Measurements from ENCODE around the gene CARD14. TPM values are rescaled to one million over a fixed set of nuclear protein-coding genes. Genes with fewer than 3 reads are reported as not detected.
A peak's percentile ranks its signal among the peaks of the same experiment; 100 is the strongest.

Gene CARD14
- total RNA-seq, 8 experiments from 2014 or later = 0.50 to 6.1 (median 2.0) TPM

GRCh38 chr17:80158846-80159245, 11.0 kb upstream of the CARD14 start:
- WGBS, 10 experiments = 57 to 100% (median 71%) methylated on average over 1 to 2 of the region's 2 CpGs; no CpG with 5 or more reads in 1 of the 10 experiments
- Histone ChIP-seq H3K4me1 (replicated peaks in 1 of 2) (peaks cover 16 to 28% of the 10 kb centered on the region in 2 donors), H3K27ac (no peak overlapping the region), H3K4me3 (no peak overlapping the region)
- in situ Hi-C loops (cut with MboI; ENCODE audit: low pct_unique_long_range_greater_than_20kb in 2 of 9, low sequenced_read_pairs in 9 of 9, unreplicated experiment in 9 of 9) = no loop called here
- no peak for ATAC-seq (replicated peaks in 6 of 8)

- in situ Hi-C loops (cut with MboI; ENCODE audit: low pct_unique_long_range_greater_than_20kb in 2 of 9, low sequenced_read_pairs in 9 of 9, unreplicated experiment in 9 of 9) = no loop called here
- peak in 7 of 8 experiments; percentile 13 to 59 (median 33) for ATAC-seq (replicated peaks in 6 of 8)
- no peak overlapping the region for H3K4me3 ChIP-seq
- H3K4me1 ChIP-seq (replicated peaks in 1 of 2) = peaks cover 13 to 23% of the 10 kb centered on the region in 2 donors
- 0 to 72% (median 15%) methylated on average over 1 to 3 of the region's 3 CpGs; no CpG with 5 or more reads in 2 of the 10 experiments for WGBS, 10 experiments
- H3K27ac ChIP-seq = peak overlapping the region; percentile 61 to 68
Observed at GRCh38 chr17:80160536-80160935, 9.3 kb upstream of the CARD14 start.

DNA sequence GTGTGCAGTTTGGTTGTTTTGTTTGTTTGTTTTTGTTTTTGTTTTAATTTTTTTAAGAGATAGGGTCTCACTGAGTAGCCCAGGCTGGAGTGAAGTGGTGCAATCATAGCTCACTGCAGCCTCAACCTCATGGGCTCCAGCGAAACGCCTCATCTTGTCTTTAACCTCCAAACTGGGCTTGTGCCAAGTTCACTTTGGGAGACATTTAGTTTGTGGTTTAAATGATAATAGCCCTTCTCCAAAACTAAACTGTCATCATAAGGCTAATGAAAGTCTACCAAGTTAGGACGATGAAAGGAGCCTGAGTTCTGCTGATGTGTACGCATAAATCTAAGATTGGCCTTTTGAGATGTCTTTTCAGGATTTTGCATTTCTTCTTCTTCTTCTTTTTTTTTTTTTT, 6.5 kb upstream of the CARD14 start:
- Histone ChIP-seq H3K4me1 (replicated peaks in 1 of 2) (peaks cover 16 to 23% of the 10 kb centered on the region in 2 donors), H3K4me3 (no peak overlapping the region), H3K27ac (no peak overlapping the region)
- in situ Hi-C loops (cut with MboI; ENCODE audit: low pct_unique_long_range_greater_than_20kb in 2 of 9, low sequenced_read_pairs in 9 of 9, unreplicated experiment in 9 of 9) = no loop called here
- no peak for ATAC-seq (replicated peaks in 6 of 8)
- WGBS, 10 experiments = 70 to 100% (median 90%) methylated on average over 2 to 4 of the region's 4 CpGs; no CpG with 5 or more reads in 1 of the 10 experiments

- 47 to 93% (median 73%) methylated on average over 3 to 11 of the region's 11 CpGs; no CpG with 5 or more reads in 3 of the 10 experiments for WGBS, 10 experiments
- in situ Hi-C loops (cut with MboI; ENCODE audit: low pct_unique_long_range_greater_than_20kb in 2 of 9, low sequenced_read_pairs in 9 of 9, unreplicated experiment in 9 of 9) = no loop called here
- no peak for ATAC-seq (replicated peaks in 6 of 8)
Observed at GRCh38 chr17:80164185-80164584, 5.6 kb upstream of the CARD14 start.

GRCh38 chr17:80166446-80166845, 3.4 kb upstream of the CARD14 start:
- H3K27ac ChIP-seq = no peak overlapping the region
- peaks cover 5% of the 10 kb centered on the region in 2 donors for H3K4me1 ChIP-seq (replicated peaks in 1 of 2)
- in situ Hi-C loops (cut with MboI; ENCODE audit: low pct_unique_long_range_greater_than_20kb in 2 of 9, low sequenced_read_pairs in 9 of 9, unreplicated experiment in 9 of 9) = no loop called here
- 55 to 100% (median 100%) methylated on average over 1 to 4 of the region's 6 CpGs; no CpG with 5 or more reads in 7 of the 10 experiments for WGBS, 10 experiments
- ATAC-seq (replicated peaks in 6 of 8) = no peak
- no peak overlapping the region for H3K4me3 ChIP-seq

More at GRCh38 chr17:80164185-80164584, 5.6 kb upstream of the CARD14 start:
- Histone ChIP-seq H3K27ac (no peak overlapping the region), H3K4me3 (no peak overlapping the region), H3K4me1 (replicated peaks in 1 of 2) (peaks cover 18 to 23% of the 10 kb centered on the region in 2 donors)

- H3K4me3 ChIP-seq = no peak overlapping the region
- 25 to 100% (median 69%) methylated on average over 2 to 5 of the region's 5 CpGs; no CpG with 5 or more reads in 2 of the 10 experiments for whole genome bisulfite sequencing, 10 experiments
- in situ Hi-C loops (cut with MboI; ENCODE audit: low pct_unique_long_range_greater_than_20kb in 2 of 9, low sequenced_read_pairs in 9 of 9, unreplicated experiment in 9 of 9) = no loop called here
Observed at GRCh38 chr17:80168371-80168770, 1.5 kb upstream of the CARD14 start.

DNA sequence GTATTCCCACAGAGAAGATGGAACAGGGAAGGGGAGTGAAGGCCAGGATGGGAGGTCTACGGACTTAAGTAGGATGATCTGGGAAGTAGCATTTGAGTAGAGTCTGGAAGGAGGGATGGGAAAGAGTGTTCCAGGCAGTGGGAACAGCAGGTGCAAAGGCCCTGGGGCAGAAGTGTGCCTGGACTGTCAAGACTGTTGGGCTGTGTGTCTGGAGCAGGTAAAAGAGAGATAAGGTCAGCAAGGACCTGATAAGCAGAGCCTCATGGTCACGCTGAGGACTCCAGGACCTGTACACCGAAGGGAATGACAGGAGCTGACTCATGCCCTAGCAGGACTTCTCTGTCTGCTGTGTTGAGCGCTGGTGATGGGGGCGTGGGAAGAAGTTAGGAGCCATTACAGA, 723 bp upstream of the CARD14 start:
- no peak for ATAC-seq (replicated peaks in 6 of 8)
- Histone ChIP-seq H3K4me1 (replicated peaks in 1 of 2) (peaks cover 0 to 5% of the 10 kb centered on the region in 2 donors), H3K27ac (no peak overlapping the region), H3K4me3 (no peak overlapping the region)
- in situ Hi-C loops (cut with MboI; ENCODE audit: low pct_unique_long_range_greater_than_20kb in 2 of 9, low sequenced_read_pairs in 9 of 9, unreplicated experiment in 9 of 9) = no loop called here
- 60 to 100% (median 86%) methylated on average over 1 to 3 of the region's 5 CpGs; no CpG with 5 or more reads in 2 of the 10 experiments for WGBS, 10 experiments

More at GRCh38 chr17:80168371-80168770, 1.5 kb upstream of the CARD14 start:
- ATAC-seq (replicated peaks in 6 of 8) = peak in 1 of 8 experiments; percentile 70
- peaks cover 0 to 5% of the 10 kb centered on the region in 2 donors for H3K4me1 ChIP-seq (replicated peaks in 1 of 2)
- H3K27ac ChIP-seq = no peak overlapping the region

GRCh38 chr17:80171681-80172080, 1.9 kb downstream of the CARD14 start:
- Histone ChIP-seq H3K4me3 (no peak overlapping the region), H3K4me1 (replicated peaks in 1 of 2) (peaks cover 0 to 5% of the 10 kb centered on the region in 2 donors), H3K27ac (no peak overlapping the region)
- in situ Hi-C loops (cut with MboI; ENCODE audit: low pct_unique_long_range_greater_than_20kb in 2 of 9, low sequenced_read_pairs in 9 of 9, unreplicated experiment in 9 of 9) = no loop called here
- no peak for ATAC-seq (replicated peaks in 6 of 8)
- WGBS, 10 experiments = 80 to 92% methylated on average over 2 to 4 of the region's 7 CpGs; no CpG with 5 or more reads in 8 of the 10 experiments

DNA sequence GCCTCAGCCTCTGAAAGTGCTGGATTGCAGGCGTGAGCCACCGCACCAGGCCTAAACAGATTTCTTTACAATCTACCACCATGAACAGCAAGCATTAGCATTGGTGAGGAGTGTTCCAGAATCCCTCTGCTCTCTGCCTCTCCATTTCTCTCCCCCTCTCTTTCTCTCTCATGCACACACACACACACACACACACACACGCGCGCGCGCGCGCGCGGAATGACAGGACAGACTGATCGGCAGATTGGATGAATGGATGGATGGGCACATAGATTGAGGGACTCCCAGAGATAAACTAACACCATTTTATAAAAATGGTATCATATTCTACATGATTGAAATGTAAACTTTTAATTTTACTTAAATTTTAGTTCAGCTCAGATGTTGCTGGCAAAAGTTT, 3.3 kb downstream of the CARD14 start:
- in situ Hi-C loops (cut with MboI; ENCODE audit: low pct_unique_long_range_greater_than_20kb in 2 of 9, low sequenced_read_pairs in 9 of 9, unreplicated experiment in 9 of 9) = no loop called here
- no peak for ATAC-seq (replicated peaks in 6 of 8)
- Histone ChIP-seq H3K4me3 (no peak overlapping the region), H3K27ac (no peak overlapping the region), H3K4me1 (replicated peaks in 1 of 2) (peaks cover 0 to 4% of the 10 kb centered on the region in 2 donors)
- 67 to 100% (median 78%) methylated on average over 1 to 12 of the region's 12 CpGs; no CpG with 5 or more reads in 4 of the 10 experiments for WGBS, 10 experiments

DNA sequence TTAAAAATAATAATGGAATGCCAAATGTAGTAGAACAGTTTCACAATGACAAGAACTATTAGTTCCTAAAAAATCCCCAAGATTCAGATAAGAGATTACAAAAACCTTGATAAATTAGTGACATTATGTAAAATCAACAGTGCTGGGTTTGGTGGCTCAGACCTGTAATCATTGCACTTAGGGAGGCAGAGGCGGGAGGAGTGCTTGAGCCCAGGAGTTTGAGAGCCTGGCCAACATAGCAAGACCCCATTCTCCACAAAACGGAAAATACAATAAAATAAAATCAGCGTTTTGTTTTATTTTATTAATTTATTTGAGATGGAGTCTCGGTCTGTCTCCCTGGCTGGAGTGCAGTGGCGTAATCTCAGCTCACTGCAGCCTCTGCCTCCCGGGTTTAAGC, 4.1 kb downstream of the CARD14 start:
- in situ Hi-C loops (cut with MboI; ENCODE audit: low pct_unique_long_range_greater_than_20kb in 2 of 9, low sequenced_read_pairs in 9 of 9, unreplicated experiment in 9 of 9) = no loop called here
- Histone ChIP-seq H3K4me3 (no peak overlapping the region), H3K4me1 (replicated peaks in 1 of 2) (no peaks in the 10 kb centered on the region), H3K27ac (no peak overlapping the region)
- ATAC-seq (replicated peaks in 6 of 8) = no peak
- 73 to 100% (median 91%) methylated on average over 1 to 6 of the region's 6 CpGs; no CpG with 5 or more reads in 1 of the 10 experiments for WGBS, 10 experiments

DNA sequence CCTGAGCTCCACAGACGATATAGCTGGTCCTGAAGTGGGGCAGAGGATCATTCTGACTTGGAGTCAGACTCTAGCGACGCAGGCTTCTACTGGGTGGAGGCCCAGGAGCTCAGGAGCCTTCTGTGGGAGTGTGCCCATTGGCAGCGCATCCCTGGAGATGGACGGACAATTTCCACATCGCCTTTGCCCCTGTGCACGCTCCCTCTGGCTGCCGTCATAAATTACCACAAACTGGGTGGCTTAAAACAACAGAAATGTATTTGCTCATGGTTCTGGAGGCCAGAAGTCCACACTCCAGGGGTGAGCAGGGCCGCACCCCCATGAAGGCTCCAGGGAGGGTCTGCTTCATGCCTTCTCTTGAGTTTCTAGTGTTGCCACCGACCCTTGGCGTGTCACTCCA, 6.9 kb downstream of the CARD14 start:
- H3K4me3 ChIP-seq = no peak overlapping the region
- WGBS, 10 experiments = 75 to 80% methylated on average over 2 to 6 of the region's 11 CpGs; no CpG with 5 or more reads in 8 of the 10 experiments
- no peak for ATAC-seq (replicated peaks in 6 of 8)
- H3K27ac ChIP-seq = no peak overlapping the region
- in situ Hi-C loops (cut with MboI; ENCODE audit: low pct_unique_long_range_greater_than_20kb in 2 of 9, low sequenced_read_pairs in 9 of 9, unreplicated experiment in 9 of 9) = no loop called here
- no peaks in the 10 kb centered on the region for H3K4me1 ChIP-seq (replicated peaks in 1 of 2)

- ATAC-seq (replicated peaks in 6 of 8) = no peak
- no peak overlapping the region for H3K4me3 ChIP-seq
- in situ Hi-C loops (cut with MboI; ENCODE audit: low pct_unique_long_range_greater_than_20kb in 2 of 9, low sequenced_read_pairs in 9 of 9, unreplicated experiment in 9 of 9) = no loop called here
- no peak overlapping the region for H3K27ac ChIP-seq
- 53 to 100% (median 80%) methylated on average over 1 to 12 of the region's 21 CpGs; no CpG with 5 or more reads in 3 of the 10 experiments for WGBS, 10 experiments
- no peaks in the 10 kb centered on the region for H3K4me1 ChIP-seq (replicated peaks in 1 of 2)
Observed at GRCh38 chr17:80177986-80178595, 8.3 kb downstream of the CARD14 start.

DNA sequence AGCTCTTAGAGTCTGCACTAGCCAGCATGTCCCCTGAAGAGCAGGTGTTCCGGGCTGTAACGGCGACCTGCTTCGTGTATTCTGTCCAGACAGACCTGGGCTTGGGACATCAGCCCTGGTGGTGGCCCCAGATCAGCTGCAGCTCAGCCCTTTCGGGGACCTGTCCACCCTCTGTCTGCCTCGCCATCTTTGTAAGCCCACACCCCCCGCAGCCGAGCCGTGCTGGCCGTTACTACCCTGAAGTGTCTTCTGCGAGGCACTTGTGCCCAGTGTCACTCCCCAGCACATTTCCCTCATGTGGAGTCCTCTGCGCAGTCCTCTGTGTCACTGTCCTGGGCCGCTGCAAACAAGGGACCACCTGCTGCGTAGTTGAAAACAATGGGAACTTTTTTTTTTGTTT, 10.4 kb downstream of the CARD14 start:
- 20 to 94% (median 80%) methylated on average over 1 to 9 of the region's 14 CpGs; no CpG with 5 or more reads in 3 of the 10 experiments for WGBS, 10 experiments
- no peak for ATAC-seq (replicated peaks in 6 of 8)
- H3K4me3 ChIP-seq = no peak overlapping the region
- no peak overlapping the region for H3K27ac ChIP-seq
- H3K4me1 ChIP-seq (replicated peaks in 1 of 2) = peaks cover 2 to 7% of the 10 kb centered on the region in 2 donors
- in situ Hi-C loops (cut with MboI; ENCODE audit: low pct_unique_long_range_greater_than_20kb in 2 of 9, low sequenced_read_pairs in 9 of 9, unreplicated experiment in 9 of 9) = no loop called here

GRCh38 chr17:80181431-80181830, 11.6 kb downstream of the CARD14 start:
- peaks cover 2 to 7% of the 10 kb centered on the region in 2 donors for H3K4me1 ChIP-seq (replicated peaks in 1 of 2)
- in situ Hi-C loops (cut with MboI; ENCODE audit: low pct_unique_long_range_greater_than_20kb in 2 of 9, low sequenced_read_pairs in 9 of 9, unreplicated experiment in 9 of 9) = no loop called here
- WGBS, 10 experiments = 60 to 90% methylated on average over 1 to 11 of the region's 17 CpGs; no CpG with 5 or more reads in 8 of the 10 experiments
- no peak overlapping the region for H3K27ac ChIP-seq
- H3K4me3 ChIP-seq = no peak overlapping the region
- ATAC-seq (replicated peaks in 6 of 8) = no peak
